NB4 (cell line): Measurements from ENCODE around the gene KIAA1671.

ENCODE experiments used
- DNase-seq: peaks from one replicate; pipeline ENCODE4 v3.0.0; 2010; ENCODE audit warnings: low read depth
- H3K4me3 ChIP-seq: one replicate; pipeline ENCODE4 v1.5.1; 2011; ENCODE audit warnings: mild to moderate bottlenecking, low read depth, low read length, moderate library complexity
- MYC ChIP-seq: IDR thresholded peaks from 2 replicates; pipeline ENCODE4 v1.6.1; 2011; ENCODE audit warnings: low read depth, low read length
- POLR2A ChIP-seq: IDR thresholded peaks from 2 replicates; pipeline ENCODE4 v1.6.1; 2011; ENCODE audit warnings: mild to moderate bottlenecking; ENCODE audit not compliant: insufficient read length; ENCODE audit errors: extremely low read depth
- TF ChIP-seq, protein P1 (sequence below): IDR thresholded peaks from one replicate; pipeline ENCODE4 v1.5.1; 2012; ENCODE audit warnings: low read depth, low read length
- TF ChIP-seq, protein P2 (sequence below): IDR thresholded peaks from 2 replicates; pipeline ENCODE4 v1.6.1; 2011; ENCODE audit warnings: low read depth, low read length

Gene KIAA1671

DNA sequence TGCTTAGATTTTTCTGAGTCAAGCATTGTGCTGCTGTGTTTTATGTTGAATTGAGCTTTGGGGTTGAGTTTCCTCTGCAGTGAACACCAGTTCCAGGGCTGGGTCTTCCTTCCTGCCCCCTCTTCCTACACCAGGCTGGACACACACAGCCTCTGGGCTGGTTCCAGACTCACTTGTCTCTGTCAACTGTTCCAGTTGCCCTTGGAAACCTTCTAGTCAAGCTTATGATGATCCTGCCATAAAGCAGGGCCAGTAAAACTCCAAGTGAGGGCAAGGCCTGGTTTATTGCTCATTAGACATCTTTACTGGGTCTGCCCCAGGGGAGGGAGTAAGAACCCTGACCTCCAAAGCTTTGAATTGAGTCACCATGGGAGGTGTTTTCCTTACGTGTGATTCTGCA, 61.1 kb downstream of the KIAA1671 start:
- H3K4me3 ChIP-seq = no peak overlapping the region
- TF ChIP-seq, protein P1, sequence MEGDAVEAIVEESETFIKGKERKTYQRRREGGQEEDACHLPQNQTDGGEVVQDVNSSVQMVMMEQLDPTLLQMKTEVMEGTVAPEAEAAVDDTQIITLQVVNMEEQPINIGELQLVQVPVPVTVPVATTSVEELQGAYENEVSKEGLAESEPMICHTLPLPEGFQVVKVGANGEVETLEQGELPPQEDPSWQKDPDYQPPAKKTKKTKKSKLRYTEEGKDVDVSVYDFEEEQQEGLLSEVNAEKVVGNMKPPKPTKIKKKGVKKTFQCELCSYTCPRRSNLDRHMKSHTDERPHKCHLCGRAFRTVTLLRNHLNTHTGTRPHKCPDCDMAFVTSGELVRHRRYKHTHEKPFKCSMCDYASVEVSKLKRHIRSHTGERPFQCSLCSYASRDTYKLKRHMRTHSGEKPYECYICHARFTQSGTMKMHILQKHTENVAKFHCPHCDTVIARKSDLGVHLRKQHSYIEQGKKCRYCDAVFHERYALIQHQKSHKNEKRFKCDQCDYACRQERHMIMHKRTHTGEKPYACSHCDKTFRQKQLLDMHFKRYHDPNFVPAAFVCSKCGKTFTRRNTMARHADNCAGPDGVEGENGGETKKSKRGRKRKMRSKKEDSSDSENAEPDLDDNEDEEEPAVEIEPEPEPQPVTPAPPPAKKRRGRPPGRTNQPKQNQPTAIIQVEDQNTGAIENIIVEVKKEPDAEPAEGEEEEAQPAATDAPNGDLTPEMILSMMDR = no peak
- TF ChIP-seq POLR2A = no peak
- TF ChIP-seq MYC = no peak
- TF ChIP-seq, protein P2, sequence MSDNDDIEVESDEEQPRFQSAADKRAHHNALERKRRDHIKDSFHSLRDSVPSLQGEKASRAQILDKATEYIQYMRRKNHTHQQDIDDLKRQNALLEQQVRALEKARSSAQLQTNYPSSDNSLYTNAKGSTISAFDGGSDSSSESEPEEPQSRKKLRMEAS = no peak
- DNase-seq = no peak

DNA sequence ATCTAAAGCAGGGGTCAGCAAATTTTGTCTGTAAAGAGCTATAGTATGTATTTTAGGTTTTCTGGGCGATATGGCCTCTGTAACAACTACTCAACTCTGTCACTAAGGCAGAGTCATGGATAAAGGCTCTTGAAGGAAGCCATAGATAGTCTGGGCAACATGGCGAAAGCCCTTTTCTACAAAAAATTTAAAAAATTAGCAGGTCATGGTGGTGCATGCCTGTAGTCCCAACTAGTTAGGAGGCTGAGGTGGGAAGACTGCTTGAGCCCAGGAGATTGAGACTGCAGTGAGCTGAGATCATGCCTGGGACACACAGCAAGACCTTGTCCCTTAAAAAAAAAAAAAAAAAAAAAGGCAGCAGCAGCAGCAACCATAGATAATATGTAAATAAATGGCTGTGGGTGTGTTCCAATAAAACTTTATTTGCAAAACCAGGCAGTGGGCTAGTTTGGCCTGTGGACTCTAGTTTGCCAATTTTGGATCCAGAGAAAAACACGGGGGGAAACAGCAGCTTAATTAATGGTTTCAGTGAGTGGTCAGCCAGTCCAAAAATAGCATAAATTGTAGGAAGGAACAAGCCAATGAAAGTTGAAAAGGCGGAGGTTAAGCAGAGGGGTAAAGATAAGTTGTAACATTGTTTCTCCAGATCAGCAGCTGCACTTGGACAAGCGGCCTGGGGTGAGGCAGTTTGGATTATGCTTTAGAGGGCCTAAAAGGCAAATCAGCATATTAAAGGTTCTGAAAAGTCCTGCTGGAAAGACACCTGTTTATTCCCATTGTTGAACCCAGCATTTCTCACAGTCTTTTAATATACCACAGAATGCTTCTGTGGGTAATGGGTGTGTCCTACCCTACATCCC, 62.6 kb downstream of the KIAA1671 start:
- DNase-seq = no peak
- TF ChIP-seq MYC (no peak), POLR2A (no peak)
- TF ChIP-seq, protein P1 = no peak
- TF ChIP-seq, protein P2 = no peak
- no peak overlapping the region for H3K4me3 ChIP-seq

DNA sequence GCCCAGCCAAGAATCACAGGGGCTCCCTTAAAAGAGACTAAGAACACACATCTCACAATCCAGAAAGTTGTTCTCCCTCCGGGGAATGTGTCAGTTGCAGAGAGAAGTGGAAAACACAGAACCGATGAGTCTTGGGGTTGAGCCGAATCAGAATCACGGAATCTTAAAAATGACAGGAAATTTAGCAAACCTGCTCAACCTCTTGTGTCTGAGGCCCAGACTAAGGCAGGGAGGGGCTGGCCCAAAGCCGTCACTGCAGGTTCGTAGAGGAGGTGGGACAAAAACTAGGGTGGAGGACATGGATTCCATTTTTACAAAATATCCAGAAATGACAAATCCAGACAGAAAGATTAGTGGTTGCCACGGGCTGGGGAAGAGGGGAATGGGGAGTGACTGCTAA, 63.8 kb downstream of the KIAA1671 start:
- TF ChIP-seq MYC (no peak), POLR2A (no peak)
- TF ChIP-seq, protein P2 = no peak
- TF ChIP-seq, protein P1 = no peak
- no peak for DNase-seq

DNA sequence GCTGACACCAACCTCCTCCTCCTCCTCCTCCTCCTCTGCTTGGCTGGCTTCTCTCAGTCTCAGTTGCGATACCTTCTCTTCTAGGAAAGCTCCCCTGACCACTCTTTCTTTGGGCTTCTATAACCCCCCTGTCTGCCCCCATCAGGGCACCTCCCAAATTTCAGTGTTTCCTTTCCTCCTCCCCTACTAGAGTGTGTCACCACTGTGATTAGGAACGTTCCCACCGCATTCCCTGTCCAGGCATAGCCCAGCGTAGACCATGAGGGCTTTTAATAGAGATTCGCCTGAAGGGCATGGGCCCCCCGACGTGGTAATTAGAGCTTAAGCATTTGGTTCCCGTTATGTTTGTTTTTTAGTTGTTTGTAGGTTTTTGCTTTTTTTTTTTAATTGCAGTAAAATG, 65.5 kb downstream of the KIAA1671 start:
- no peak for DNase-seq
- H3K4me3 ChIP-seq = no peak overlapping the region
- TF ChIP-seq MYC (no peak), POLR2A (no peak)
- TF ChIP-seq, protein P2 = no peak
- TF ChIP-seq, protein P1 = no peak

More for the DNA sequence above, 63.8 kb downstream of the KIAA1671 start:
- no peak overlapping the region for H3K4me3 ChIP-seq

DNA sequence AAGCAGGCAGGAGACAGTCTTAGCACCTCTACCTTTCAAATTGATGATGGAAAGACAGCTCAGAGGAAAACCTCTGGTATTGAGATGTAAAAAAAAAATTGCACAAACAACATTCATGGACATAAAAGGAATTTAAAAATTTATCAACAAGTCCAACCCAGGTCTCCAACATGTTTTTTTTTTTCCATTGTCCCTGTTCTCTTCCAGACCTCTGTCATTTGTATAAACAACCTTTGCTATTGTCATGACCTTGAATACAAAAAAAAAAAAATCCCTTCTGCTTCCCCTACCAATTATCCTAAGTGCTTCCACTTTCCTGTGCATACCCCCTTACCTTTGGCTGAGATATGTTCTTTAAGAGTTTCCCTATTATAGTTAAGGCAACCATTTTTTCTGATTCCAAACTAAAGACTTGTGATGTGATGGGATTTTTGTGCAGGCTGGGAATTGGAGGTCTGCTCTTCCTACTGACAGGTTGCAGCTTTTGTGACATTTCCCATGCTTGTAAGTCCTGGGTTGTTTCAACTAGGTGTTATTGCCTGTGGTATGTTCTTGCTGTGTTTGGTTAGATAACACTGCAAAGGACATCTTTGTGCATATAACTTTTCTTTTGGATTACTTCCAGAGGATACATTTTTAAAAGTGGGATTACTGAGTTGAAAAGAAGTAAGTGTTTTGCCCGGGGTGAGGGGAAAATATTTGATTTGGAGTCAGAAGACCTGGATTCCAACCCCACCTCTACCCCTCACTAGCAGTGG, 67.1 kb downstream of the KIAA1671 start:
- no peak overlapping the region for H3K4me3 ChIP-seq
- DNase-seq = no peak
- TF ChIP-seq, protein P2 = no peak
- TF ChIP-seq, protein P1 = no peak
- TF ChIP-seq MYC (no peak), POLR2A (no peak)
